Measurements from ENCODE around the gene FAM200A.
A peak's percentile ranks its signal among the peaks of the same experiment; 100 is the strongest.
"Not testable (repeated sequence)": the region's sequence is repeated elsewhere in the genome, so short reads cannot be mapped to it uniquely, and the experiment has no call there.

FAM200A gene

GRCh38 chr7:99514050-99514449 lies 37.9 kb downstream of the FAM200A start:
- no peak for DNase-seq (ENCODE audit: low read depth, low spot score)
- no peak overlapping the region for H3K27ac ChIP-seq

GRCh38 chr7:99505324-99505662 lies 46.6 kb downstream of the FAM200A start:
- H3K27ac ChIP-seq = peak overlapping the region; percentile 86
- no peak for DNase-seq (ENCODE audit: low read depth, low spot score)

- H3K27ac ChIP-seq = peak within 1 kb of the TSS; percentile 86
- peak; percentile 76 for DNase-seq (ENCODE audit: low read depth, low spot score)
Observed at GRCh38 chr7:99504603-99505323, 47.2 kb downstream of the FAM200A start, which contains the start of gene ZKSCAN5. TSS of gene ZKSCAN5 (plus strand) at chr7:99504662. CDS start at chr7:99506045, 1,383 bp downstream.

- peak overlapping the region; percentile 86 for H3K27ac ChIP-seq
- DNase-seq (ENCODE audit: low read depth, low spot score) = no peak
Observed at GRCh38 chr7:99504281-99504602, 47.7 kb downstream of the FAM200A start.

- DNase-seq (ENCODE audit: low read depth, low spot score); H3K27ac ChIP-seq: not testable (repeated sequence)
Observed at GRCh38 chr7:99501236-99501635, 50.7 kb downstream of the FAM200A start.

GRCh38 chr7:99500637-99501009 lies 51.3 kb downstream of the FAM200A start:
- peak overlapping the region; percentile 91 for H3K27ac ChIP-seq
- no peak for DNase-seq (ENCODE audit: low read depth, low spot score)

- peak; percentile 53 for DNase-seq (ENCODE audit: low read depth, low spot score)
- peak within 1 kb of the TSS; percentile 91 for H3K27ac ChIP-seq
Observed at GRCh38 chr7:99499721-99500636, 51.9 kb downstream of the FAM200A start, which contains the start of gene ZNF394. TSS of gene ZNF394 (minus strand) at chr7:99500281. CDS start at chr7:99500093, 188 bp downstream.

- no peak for DNase-seq (ENCODE audit: low read depth, low spot score)
- H3K27ac ChIP-seq = peak overlapping the region; percentile 91
Observed at GRCh38 chr7:99499371-99499720, 52.6 kb downstream of the FAM200A start.

- H3K27ac ChIP-seq = peak overlapping the region; percentile 91
- DNase-seq (ENCODE audit: low read depth, low spot score) = no peak
Observed at GRCh38 chr7:99498546-99498944, 53.4 kb downstream of the FAM200A start.

- no peak overlapping the region for H3K27ac ChIP-seq
Observed at GRCh38 chr7:99497766-99498545, 54.0 kb downstream of the FAM200A start.

More at GRCh38 chr7:99497766-99498545, 54.0 kb downstream of the FAM200A start:
- no peak for DNase-seq (ENCODE audit: low read depth, low spot score)

All from epithelial cell of prostate (primary cell).